Endodermal cell (in vitro differentiated cells): Measurements from ENCODE around the gene MOB2. TPM values are rescaled to one million over a fixed set of nuclear protein-coding genes. Genes with fewer than 3 reads are reported as not detected.

ENCODE experiments used
- DNase-seq: peaks from one replicate; pipeline ENCODE4 v3.0.0-alpha.2; 2017
- H3K27ac ChIP-seq: 2 replicates; pipeline ENCODE4 v1.5.1; 2013; ENCODE audit warnings: mild to moderate bottlenecking, low read depth, low read length, moderate library complexity
- H3K27me3 ChIP-seq: 2 replicates; pipeline ENCODE4 v1.6.1; 2013; ENCODE audit warnings: mild to moderate bottlenecking, low read length, moderate library complexity; ENCODE audit not compliant: insufficient read depth, control insufficient read depth, poor library complexity, severe bottlenecking
- H3K36me3 ChIP-seq: 2 replicates; pipeline ENCODE4 v1.7.0; 2013; ENCODE audit warnings: mild to moderate bottlenecking, low read length, moderate library complexity; ENCODE audit not compliant: control insufficient read depth, insufficient read depth
- H3K4me1 ChIP-seq: one replicate; pipeline ENCODE4 v1.7.0; 2013; ENCODE audit warnings: low read length; ENCODE audit not compliant: control insufficient read depth, insufficient read depth
- H3K4me3 ChIP-seq: 2 replicates; pipeline ENCODE4 v1.5.1; 2013; ENCODE audit warnings: mild to moderate bottlenecking, low read length, moderate library complexity
- H3K9ac ChIP-seq: 2 replicates; pipeline ENCODE4 v1.6.1; 2013; ENCODE audit warnings: mild to moderate bottlenecking, low read length, moderate library complexity; ENCODE audit not compliant: poor library complexity, severe bottlenecking; ENCODE audit errors: extremely low read depth
- H3K9me3 ChIP-seq: 2 replicates; pipeline ENCODE4 v1.6.1; 2013; ENCODE audit warnings: mild to moderate bottlenecking, low read length, moderate library complexity; ENCODE audit not compliant: control insufficient read depth
- H3K27ac Mint-ChIP-seq: 2 replicates; pipeline ENCODE4 v1.8.0; 2020; ENCODE audit warnings: mixed read lengths
- H3K27me3 Mint-ChIP-seq: 2 replicates; pipeline ENCODE4 v1.8.0; 2021; ENCODE audit warnings: mild to moderate bottlenecking, mixed read lengths; ENCODE audit not compliant: insufficient read depth
- H3K36me3 Mint-ChIP-seq: 2 replicates; pipeline ENCODE4 v1.8.0; 2020; ENCODE audit warnings: low read depth, mixed read lengths
- H3K4me1 Mint-ChIP-seq: 2 replicates; pipeline ENCODE4 v1.8.0; 2020; ENCODE audit warnings: mixed read lengths
- H3K4me3 Mint-ChIP-seq: 2 replicates; pipeline ENCODE4 v1.8.0; 2020; ENCODE audit warnings: mild to moderate bottlenecking, moderate library complexity, mixed read lengths
- H3K9me3 Mint-ChIP-seq: 2 replicates; pipeline ENCODE4 v1.8.0; 2020; ENCODE audit warnings: mild to moderate bottlenecking, mixed read lengths
- CTCF ChIP-seq: fragments of 200-600 bp; sonication (generic); conservative IDR thresholded peaks from 2 replicates; pipeline ENCODE4 v1.5.0; 2021; ENCODE audit warnings: antibody characterized with exemption, mild to moderate bottlenecking
- WGBS, 2 experiments: methylation state at CpG; one replicate each; pipeline versions ENCODE4 v1.1.5 to v1.1.7; 2013; ENCODE audit warnings: missing lambda C conversion rate in 2 of 2, mixed read lengths in 1 of 2; ENCODE audit not compliant: insufficient coverage in 1 of 2, insufficient read length in 1 of 2; 5-methylcytosine and 5-hydroxymethylcytosine counted together
- total RNA-seq, 2 donors: library from RNA; stranded (reverse); fragmentation: NEBNext Ultra II Directional in 1 of 2; extraction: Animal tissue kit (Norgen Biotek cat#: 25700) in 1 of 2; gene quantifications; 2 replicates in 1 of 2; 3 replicates in 1 of 2; pipeline ENCODE4 v1.2.1, GENCODE V29; 2021

The MOB2 gene
- total RNA-seq, 2 donors from 2014 or later = 23.9 to 25.4 TPM

GRCh38 chr11:1533342-1533725 lies 46.8 kb upstream of the MOB2 start:
- Histone ChIP-seq H3K9me3 (no peaks in the 10 kb centered on the region), H3K9ac (no peak overlapping the region), H3K27ac (no peak overlapping the region), H3K36me3 (no peaks in the 10 kb centered on the region), H3K4me3 (no peak overlapping the region), H3K4me1 (no peaks in the 10 kb centered on the region), H3K27me3 (peaks cover 9% of the 10 kb centered on the region)
- peaks cover 8% of the 10 kb centered on the region for H3K27me3 Mint-ChIP-seq
- WGBS, 2 experiments = 90 to 100% methylated on average over 4 to 10 of the region's 10 CpGs
- no peaks in the 10 kb centered on the region for H3K9me3 Mint-ChIP-seq
- no peak overlapping the region for H3K27ac Mint-ChIP-seq
- no peak overlapping the region for H3K4me3 Mint-ChIP-seq
- TF ChIP-seq CTCF = no peak
- no peaks in the 10 kb centered on the region for H3K4me1 Mint-ChIP-seq
- H3K36me3 Mint-ChIP-seq = no peaks in the 10 kb centered on the region
- DNase-seq = no peak

- WGBS, 2 experiments = 93 to 97% methylated on average over 18 to 20 of the region's 20 CpGs
- H3K4me1 Mint-ChIP-seq = no peaks in the 10 kb centered on the region
- no peaks in the 10 kb centered on the region for H3K9me3 Mint-ChIP-seq
- H3K36me3 Mint-ChIP-seq = no peaks in the 10 kb centered on the region
- Histone ChIP-seq H3K9me3 (no peaks in the 10 kb centered on the region), H3K9ac (no peak overlapping the region), H3K27me3 (peaks cover 3% of the 10 kb centered on the region), H3K4me1 (no peaks in the 10 kb centered on the region), H3K4me3 (no peak overlapping the region), H3K27ac (peak overlapping the region; percentile 57), H3K36me3 (no peaks in the 10 kb centered on the region)
- H3K4me3 Mint-ChIP-seq = no peak overlapping the region
- H3K27ac Mint-ChIP-seq = no peak overlapping the region
- no peak for DNase-seq
- H3K27me3 Mint-ChIP-seq = peaks cover 2% of the 10 kb centered on the region
- no peak for TF ChIP-seq CTCF
These were observed 46.2 kb upstream of the MOB2 start for GRCh38 chr11:1532606-1533341.

GRCh38 chr11:1532014-1532586 lies 45.5 kb upstream of the MOB2 start:
- Histone ChIP-seq H3K9ac (no peak overlapping the region), H3K4me3 (no peak overlapping the region), H3K9me3 (no peaks in the 10 kb centered on the region), H3K4me1 (no peaks in the 10 kb centered on the region), H3K27ac (peak overlapping the region; percentile 60), H3K36me3 (no peaks in the 10 kb centered on the region), H3K27me3 (no peaks in the 10 kb centered on the region)
- no peak for DNase-seq
- Mint-ChIP-seq H3K4me1 (no peaks in the 10 kb centered on the region), H3K9me3 (no peaks in the 10 kb centered on the region), H3K36me3 (no peaks in the 10 kb centered on the region), H3K27ac (peak overlapping the region; percentile 69), H3K4me3 (no peak overlapping the region), H3K27me3 (no peaks in the 10 kb centered on the region)
- WGBS, 2 experiments = 92 to 94% methylated on average over 6 to 17 of the region's 17 CpGs
- no peak for TF ChIP-seq CTCF
